ENCODE data around the gene SMIM23.

SMIM23 gene

GRCh38 chr5:171785517-171785916 is at the start of gene SMIM23:
SMIM23 (plus strand) TSS chr5:171785817; CDS start chr5:171785872, 55 bp downstream.
- no peak for DNase-seq

- no peak for DNase-seq
Measured at GRCh38 chr5:171736976-171737891, 48.4 kb upstream of the SMIM23 start.

GRCh38 chr5:171738501-171738900 is 47.1 kb upstream of the SMIM23 start:
- DNase-seq, result no peak

- DNase-seq, result no peak
Measured at GRCh38 chr5:171739271-171739670, 46.3 kb upstream of the SMIM23 start.

- no peak for DNase-seq
Measured at GRCh38 chr5:171743436-171744076, 42.1 kb upstream of the SMIM23 start.

GRCh38 chr5:171744264-171744663 is 41.4 kb upstream of the SMIM23 start:
- no peak for DNase-seq

GRCh38 chr5:171744882-171745281 is 40.7 kb upstream of the SMIM23 start:
- no peak for DNase-seq

GRCh38 chr5:171745602-171746001 is 40.0 kb upstream of the SMIM23 start:
- DNase-seq, result no peak

- DNase-seq, result no peak
Measured at GRCh38 chr5:171747061-171747859, 38.4 kb upstream of the SMIM23 start.

- DNase-seq, result no peak
Measured at GRCh38 chr5:171748720-171749119, 36.9 kb upstream of the SMIM23 start.

GRCh38 chr5:171749365-171749764 is 36.3 kb upstream of the SMIM23 start:
- DNase-seq, result no peak

- no peak for DNase-seq
Measured at GRCh38 chr5:171750311-171750788, 35.3 kb upstream of the SMIM23 start.

GRCh38 chr5:171755354-171755821 is 30.2 kb upstream of the SMIM23 start:
- DNase-seq, result no peak

- DNase-seq, result no peak
Measured at GRCh38 chr5:171757853-171758535, 27.6 kb upstream of the SMIM23 start.

- DNase-seq, result no peak
Measured at GRCh38 chr5:171759777-171760176, 25.8 kb upstream of the SMIM23 start.

- no peak for DNase-seq
Measured at GRCh38 chr5:171762021-171762608, 23.5 kb upstream of the SMIM23 start.

GRCh38 chr5:171762903-171763302 is 22.7 kb upstream of the SMIM23 start:
- DNase-seq, result no peak

- DNase-seq, result no peak
Measured at GRCh38 chr5:171764265-171764664, 21.4 kb upstream of the SMIM23 start.

GRCh38 chr5:171766875-171767274 is 18.7 kb upstream of the SMIM23 start:
- no peak for DNase-seq

GRCh38 chr5:171770153-171770552 is 15.5 kb upstream of the SMIM23 start:
- no peak for DNase-seq

- DNase-seq, result no peak
Measured at GRCh38 chr5:171771856-171772255, 13.8 kb upstream of the SMIM23 start.

GRCh38 chr5:171773106-171773505 is 12.5 kb upstream of the SMIM23 start:
- DNase-seq, result no peak
